Astrocyte (in vitro differentiated cells and primary cell): Measurements from ENCODE around the gene CNIH1. TPM values are rescaled to one million over a fixed set of nuclear protein-coding genes. Genes with fewer than 3 reads are reported as not detected.

Experiments used
- DNase-seq: peaks from one replicate; pipeline ENCODE4 v3.0.0-alpha.2; 2010; ENCODE audit warnings: low read depth
- FAIRE-seq: peaks from 2 replicates; lab custom pipeline; 2011; peaks lifted over from hg19 to GRCh38; lab: Jason Lieb, UNC
- H2AFZ ChIP-seq: 2 replicates; pipeline ENCODE4 v1.6.0; 2012; ENCODE audit warnings: low read depth, low read length, inconsistent platforms
- H3K27ac ChIP-seq: 2 replicates; pipeline ENCODE4 v1.5.1; 2011; ENCODE audit warnings: low read depth, low read length, inconsistent platforms
- H3K27me3 ChIP-seq: 2 replicates; pipeline ENCODE4 v1.6.0; 2011; ENCODE audit warnings: low read length, inconsistent platforms; ENCODE audit not compliant: insufficient read depth
- H3K36me3 ChIP-seq: 2 replicates; pipeline ENCODE4 v1.5.1; 2011; ENCODE audit warnings: low read length, inconsistent platforms; ENCODE audit not compliant: insufficient read depth
- H3K4me1 ChIP-seq: 2 replicates; pipeline ENCODE4 v1.5.1; 2011; ENCODE audit warnings: low read length, inconsistent platforms; ENCODE audit not compliant: insufficient read depth
- H3K4me2 ChIP-seq: 2 replicates; pipeline ENCODE4 v1.6.0; 2012; ENCODE audit warnings: low read length, inconsistent platforms
- H3K4me3 ChIP-seq: 2 replicates; pipeline ENCODE4 v1.5.1; 2011; ENCODE audit warnings: low read depth, mild to moderate bottlenecking, low read length, inconsistent platforms; ENCODE audit not compliant: insufficient read depth
- H3K79me2 ChIP-seq: 2 replicates; pipeline ENCODE4 v1.6.0; 2012; ENCODE audit warnings: mild to moderate bottlenecking, low read length, inconsistent platforms; ENCODE audit not compliant: insufficient read depth
- H3K9ac ChIP-seq: 2 replicates; pipeline ENCODE4 v1.6.0; 2012; ENCODE audit warnings: mild to moderate bottlenecking, low read length, inconsistent platforms
- H3K9me3 ChIP-seq: 2 replicates; pipeline ENCODE4 v1.5.1; 2012; ENCODE audit warnings: low read depth, mild to moderate bottlenecking, low read length, inconsistent platforms; ENCODE audit not compliant: insufficient read depth
- H4K20me1 ChIP-seq: 2 replicates; pipeline ENCODE4 v1.6.0; 2012; ENCODE audit warnings: low read length, inconsistent platforms; ENCODE audit not compliant: insufficient read depth
- H3K27ac Mint-ChIP-seq: one replicate; pipeline ENCODE4 v1.8.0; 2021; ENCODE audit warnings: mild to moderate bottlenecking, mixed read lengths; ENCODE audit not compliant: unreplicated experiment
- H3K27me3 Mint-ChIP-seq: one replicate; pipeline ENCODE4 v1.8.0; 2021; ENCODE audit warnings: low read depth, mixed read lengths; ENCODE audit not compliant: unreplicated experiment
- H3K36me3 Mint-ChIP-seq: one replicate; pipeline ENCODE4 v1.8.0; 2021; ENCODE audit warnings: low read depth, mixed read lengths; ENCODE audit not compliant: unreplicated experiment
- H3K4me1 Mint-ChIP-seq: one replicate; pipeline ENCODE4 v1.8.0; 2021; ENCODE audit warnings: low read depth, mixed read lengths; ENCODE audit not compliant: unreplicated experiment
- H3K4me3 Mint-ChIP-seq: one replicate; pipeline ENCODE4 v1.8.0; 2021; ENCODE audit warnings: mild to moderate bottlenecking, moderate library complexity, mixed read lengths; ENCODE audit not compliant: unreplicated experiment
- H3K9me3 Mint-ChIP-seq: one replicate; pipeline ENCODE4 v1.8.0; 2021; ENCODE audit warnings: mild to moderate bottlenecking, mixed read lengths; ENCODE audit not compliant: unreplicated experiment
- CTCF ChIP-seq: IDR thresholded peaks from 2 replicates; pipeline ENCODE4 v1.5.1; 2011; ENCODE audit warnings: low read depth, mild to moderate bottlenecking, inconsistent platforms, low read length, moderate library complexity; ENCODE audit not compliant: insufficient read depth
- EZH2 ChIP-seq: IDR thresholded peaks from 2 replicates; pipeline ENCODE4 v1.6.1; 2012; ENCODE audit warnings: mild to moderate bottlenecking, low read length, inconsistent platforms; ENCODE audit not compliant: insufficient read depth
- total RNA-seq: library from RNA; stranded (reverse); gene quantifications from 2 replicates; pipeline ENCODE4 v1.2.1, GENCODE V29; 2021

Gene CNIH1
- total RNA-seq, 1 donor from 2014 or later: 148 TPM

- TF ChIP-seq EZH2 (no peak), CTCF (no peak)
- H3K9me3 ChIP-seq: no peaks in the 10 kb centered on the region
- no peak overlapping the region for H3K27ac ChIP-seq
- Mint-ChIP-seq H3K36me3 (no peaks in the 10 kb centered on the region), H3K27me3 (no peaks in the 10 kb centered on the region), H3K4me3 (no peak overlapping the region), H3K4me1 (peaks cover 4% of the 10 kb centered on the region), H3K27ac (no peak overlapping the region), H3K9me3 (no peaks in the 10 kb centered on the region)
- H3K4me2 ChIP-seq: no peak overlapping the region
- H3K9ac ChIP-seq: no peak overlapping the region
- H3K36me3 ChIP-seq: no peaks in the 10 kb centered on the region
- no peak overlapping the region for H3K4me3 ChIP-seq
- no peaks in the 10 kb centered on the region for H3K4me1 ChIP-seq
- H3K79me2 ChIP-seq: no peaks in the 10 kb centered on the region
- no peaks in the 10 kb centered on the region for H3K27me3 ChIP-seq
- no peak overlapping the region for H2AFZ ChIP-seq
- no peak for DNase-seq
- H4K20me1 ChIP-seq: no peaks in the 10 kb centered on the region
- no peak for FAIRE-seq
Observed at GRCh38 chr14:54453252-54453651, 12.1 kb upstream of the CNIH1 start.

GRCh38 chr14:54451961-54452360 lies 10.8 kb upstream of the CNIH1 start:
- Histone ChIP-seq H3K9me3 (no peaks in the 10 kb centered on the region), H4K20me1 (no peaks in the 10 kb centered on the region), H3K4me2 (no peak overlapping the region), H2AFZ (no peak overlapping the region), H3K4me1 (no peaks in the 10 kb centered on the region), H3K27ac (no peak overlapping the region), H3K9ac (no peak overlapping the region), H3K27me3 (no peaks in the 10 kb centered on the region), H3K4me3 (no peak overlapping the region), H3K36me3 (no peaks in the 10 kb centered on the region), H3K79me2 (no peaks in the 10 kb centered on the region)
- H3K4me3 Mint-ChIP-seq: no peak overlapping the region
- no peak overlapping the region for H3K27ac Mint-ChIP-seq
- TF ChIP-seq CTCF: no peak
- TF ChIP-seq EZH2: no peak
- no peaks in the 10 kb centered on the region for H3K27me3 Mint-ChIP-seq
- peaks cover 4% of the 10 kb centered on the region for H3K4me1 Mint-ChIP-seq
- no peak for FAIRE-seq
- DNase-seq: no peak
- no peaks in the 10 kb centered on the region for H3K36me3 Mint-ChIP-seq
- no peaks in the 10 kb centered on the region for H3K9me3 Mint-ChIP-seq

- H3K4me1 Mint-ChIP-seq: peaks cover 10% of the 10 kb centered on the region
- H3K4me3 Mint-ChIP-seq: no peak overlapping the region
- H3K9me3 ChIP-seq: no peaks in the 10 kb centered on the region
- H3K4me2 ChIP-seq: no peak overlapping the region
- DNase-seq (no peak), FAIRE-seq (no peak)
- H3K27ac Mint-ChIP-seq: no peak overlapping the region
- no peak overlapping the region for H2AFZ ChIP-seq
- H3K4me1 ChIP-seq: peaks cover 3% of the 10 kb centered on the region
- no peaks in the 10 kb centered on the region for H3K79me2 ChIP-seq
- no peak overlapping the region for H3K4me3 ChIP-seq
- TF ChIP-seq EZH2 (no peak), CTCF (no peak)
- H3K36me3 ChIP-seq: no peaks in the 10 kb centered on the region
- H3K27ac ChIP-seq: no peak overlapping the region
- H3K9me3 Mint-ChIP-seq: no peaks in the 10 kb centered on the region
- no peaks in the 10 kb centered on the region for H3K27me3 Mint-ChIP-seq
- no peaks in the 10 kb centered on the region for H3K36me3 Mint-ChIP-seq
- no peaks in the 10 kb centered on the region for H3K27me3 ChIP-seq
- no peak overlapping the region for H3K9ac ChIP-seq
- H4K20me1 ChIP-seq: no peaks in the 10 kb centered on the region
Observed at GRCh38 chr14:54451121-54451601, 10.0 kb upstream of the CNIH1 start.
